HG03064 (cell line): ENCODE results near the gene CHCHD1.
"Not testable (repeated sequence)": the region's sequence is repeated elsewhere in the genome, so short reads cannot be mapped to it uniquely, and the experiment has no call there.

Experiments used
- ATAC-seq: cut with Tn5 transposase; IDR thresholded peaks from one replicate; pipeline ENCODE4 v1.9.1; 2021; ENCODE audit warnings: low read depth; ENCODE audit not compliant: unreplicated experiment

Gene CHCHD1

GRCh38 chr10:73781879-73782748 lies at the start of gene CHCHD1:
Gene CHCHD1 (plus strand): TSS chr10:73782048. CDS start chr10:73782076, 28 bp downstream.
- peak; percentile 54 for ATAC-seq

- no peak for ATAC-seq
Measured at GRCh38 chr10:73732426-73732825, 49.4 kb upstream of the CHCHD1 start.

- ATAC-seq, result no peak
Measured at GRCh38 chr10:73732931-73733623, 48.8 kb upstream of the CHCHD1 start.

GRCh38 chr10:73734028-73734720 lies 47.7 kb upstream of the CHCHD1 start:
- no peak for ATAC-seq

- ATAC-seq, result no peak
Measured at GRCh38 chr10:73734796-73735305, 47.0 kb upstream of the CHCHD1 start.

GRCh38 chr10:73740501-73741254 lies 41.2 kb upstream of the CHCHD1 start:
- not testable (repeated sequence) for ATAC-seq

GRCh38 chr10:73742454-73742734 lies 39.5 kb upstream of the CHCHD1 start:
- no peak for ATAC-seq

- ATAC-seq, result no peak
Measured at GRCh38 chr10:73743327-73743904, 38.4 kb upstream of the CHCHD1 start.

- peak; percentile 81 for ATAC-seq
Measured at GRCh38 chr10:73743905-73744663, 37.8 kb upstream of the CHCHD1 start, which contains the start of gene SEC24C. Gene SEC24C (plus strand): TSS chr10:73744372. CDS start chr10:73746833, 2,461 bp downstream.

GRCh38 chr10:73744664-73744975 lies 37.2 kb upstream of the CHCHD1 start:
- peak; percentile 5 for ATAC-seq

GRCh38 chr10:73746721-73747120 lies 35.1 kb upstream of the CHCHD1 start:
- ATAC-seq, result no peak

- ATAC-seq, result no peak
Measured at GRCh38 chr10:73750819-73751218, 31.0 kb upstream of the CHCHD1 start.

GRCh38 chr10:73756183-73756582 lies 25.7 kb upstream of the CHCHD1 start:
- no peak for ATAC-seq

GRCh38 chr10:73758704-73759511 lies 22.9 kb upstream of the CHCHD1 start:
- ATAC-seq, result no peak

- no peak for ATAC-seq
Measured at GRCh38 chr10:73759512-73760115, 22.2 kb upstream of the CHCHD1 start.

GRCh38 chr10:73761781-73762180 lies 20.1 kb upstream of the CHCHD1 start:
- ATAC-seq, result no peak

GRCh38 chr10:73762915-73763314 lies 18.9 kb upstream of the CHCHD1 start:
- ATAC-seq, result no peak

- no peak for ATAC-seq
Measured at GRCh38 chr10:73763343-73763742, 18.5 kb upstream of the CHCHD1 start.
